Activated CD8-positive, alpha-beta memory T cell treated with anti-CD3 and anti-CD28 coated beads for 4 hours (primary cell): ENCODE measurements around the gene CLASP1.

Experiments
- DNase-seq, 2 donors: peaks; one replicate each; pipeline ENCODE4 v3.0.0-alpha.2; 2020; ENCODE audit warnings: low read depth in 2 of 2

CLASP1 gene

GRCh38 chr2:121541495-121541894 lies 107.8 kb downstream of the CLASP1 start:
- no peak for DNase-seq

GRCh38 chr2:121539750-121540469 lies 109.4 kb downstream of the CLASP1 start:
- DNase-seq, result no peak

- DNase-seq, result no peak
Measured at GRCh38 chr2:121536850-121537557, 112.3 kb downstream of the CLASP1 start.

GRCh38 chr2:121536347-121536746 lies 112.9 kb downstream of the CLASP1 start:
- DNase-seq, result no peak

GRCh38 chr2:121534007-121534406 lies 115.3 kb downstream of the CLASP1 start:
- no peak for DNase-seq

GRCh38 chr2:121532894-121533293 lies 116.4 kb downstream of the CLASP1 start:
- DNase-seq, result no peak

GRCh38 chr2:121532347-121532766 lies 116.9 kb downstream of the CLASP1 start:
- no peak for DNase-seq

GRCh38 chr2:121530212-121530705 lies 119.0 kb downstream of the CLASP1 start:
- DNase-seq, result peak; percentile 72 to 76

GRCh38 chr2:121529439-121530211 lies 119.6 kb downstream of the CLASP1 start:
- no peak for DNase-seq

GRCh38 chr2:121527009-121527682 lies 122.1 kb downstream of the CLASP1 start:
- DNase-seq, result no peak

GRCh38 chr2:121524685-121525425 lies 124.4 kb downstream of the CLASP1 start:
- no peak for DNase-seq

- DNase-seq, result no peak
Measured at GRCh38 chr2:121521359-121521758, 127.9 kb downstream of the CLASP1 start.

- no peak for DNase-seq
Measured at GRCh38 chr2:121520641-121520994, 128.6 kb downstream of the CLASP1 start.

GRCh38 chr2:121519732-121520640 lies 129.3 kb downstream of the CLASP1 start:
- DNase-seq, result no peak

- no peak for DNase-seq
Measured at GRCh38 chr2:121519153-121519552, 130.1 kb downstream of the CLASP1 start.

GRCh38 chr2:121513597-121514333 lies 135.5 kb downstream of the CLASP1 start:
- no peak for DNase-seq

- no peak for DNase-seq
Measured at GRCh38 chr2:121510857-121511256, 138.4 kb downstream of the CLASP1 start.

GRCh38 chr2:121506621-121507020 lies 142.6 kb downstream of the CLASP1 start:
- no peak for DNase-seq

GRCh38 chr2:121505986-121506586 lies 143.2 kb downstream of the CLASP1 start:
- no peak for DNase-seq
